Bronchial epithelial cell (primary cell): Measurements from ENCODE around the gene ROBO4. TPM values are rescaled to one million over a fixed set of nuclear protein-coding genes. Genes with fewer than 3 reads are reported as not detected.
A peak's percentile ranks its signal among the peaks of the same experiment; 100 is the strongest.

Experiments used
- DNase-seq: peaks from one replicate; pipeline ENCODE4 v3.0.0-alpha.2; 2010; ENCODE audit warnings: low read depth
- FAIRE-seq: peaks from 2 replicates; lab custom pipeline; 2011; peaks lifted over from hg19 to GRCh38; lab: Jason Lieb, UNC
- H3K27me3 ChIP-seq: 2 replicates; pipeline ENCODE4 v1.5.1; 2011; ENCODE audit warnings: low read length; ENCODE audit not compliant: control insufficient read depth, insufficient read depth
- H3K36me3 ChIP-seq: 2 replicates; pipeline ENCODE4 v1.5.1; 2011; ENCODE audit warnings: low read length; ENCODE audit not compliant: control insufficient read depth, insufficient read depth
- H3K4me3 ChIP-seq: 2 replicates; pipeline ENCODE4 v1.5.1; 2011; ENCODE audit warnings: mild to moderate bottlenecking, low read depth, low read length, control low read depth
- total RNA-seq: library from RNA; depleted of rRNA; stranded (reverse); fragments of >200 nt; gene quantifications from 2 replicates; pipeline ENCODE4 v1.2.1, GENCODE V29; 2014
- TF ChIP-seq, protein P1 (sequence below): IDR thresholded peaks from 2 replicates; pipeline ENCODE4 v1.5.1; 2011; ENCODE audit warnings: mild to moderate bottlenecking, moderate library complexity, low read length, control low read depth, inconsistent platforms; ENCODE audit not compliant: insufficient read depth, severe bottlenecking

Gene ROBO4
- total RNA-seq, 1 donor from 2014 or later, result not detected

DNA sequence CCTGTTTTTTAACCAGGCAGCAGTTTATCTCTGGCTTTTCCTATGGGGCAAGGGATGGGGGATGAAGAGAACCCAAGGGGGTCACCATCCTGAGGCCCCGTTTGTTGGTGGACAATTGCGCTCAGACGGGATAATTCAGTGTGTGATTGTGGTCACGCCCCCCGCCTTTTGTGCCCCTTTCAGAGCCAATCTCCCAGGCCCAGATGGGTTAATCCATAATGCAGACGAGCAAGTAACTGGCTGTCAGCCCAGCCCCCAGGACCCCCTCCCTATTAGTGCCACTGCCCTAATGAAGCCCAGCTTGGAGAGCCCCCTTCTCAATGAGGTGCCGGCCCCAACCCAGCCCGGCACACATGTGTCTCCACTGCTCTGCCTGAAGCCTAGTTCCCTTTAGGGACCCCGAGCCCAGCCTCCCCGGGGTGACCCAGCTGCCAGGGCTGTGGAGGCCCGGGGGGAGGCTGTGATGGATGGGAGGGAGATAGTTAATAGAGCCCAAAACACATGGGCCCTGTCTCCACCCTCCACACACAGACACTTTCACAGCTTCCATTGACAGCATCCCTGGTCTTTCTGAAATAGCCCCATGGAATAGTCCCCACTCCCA, 51.5 kb downstream of the ROBO4 start:
- H3K4me3 ChIP-seq, result no peak overlapping the region
- no peaks in the 10 kb centered on the region for H3K36me3 ChIP-seq
- DNase-seq, result no peak
- TF ChIP-seq, protein P1, sequence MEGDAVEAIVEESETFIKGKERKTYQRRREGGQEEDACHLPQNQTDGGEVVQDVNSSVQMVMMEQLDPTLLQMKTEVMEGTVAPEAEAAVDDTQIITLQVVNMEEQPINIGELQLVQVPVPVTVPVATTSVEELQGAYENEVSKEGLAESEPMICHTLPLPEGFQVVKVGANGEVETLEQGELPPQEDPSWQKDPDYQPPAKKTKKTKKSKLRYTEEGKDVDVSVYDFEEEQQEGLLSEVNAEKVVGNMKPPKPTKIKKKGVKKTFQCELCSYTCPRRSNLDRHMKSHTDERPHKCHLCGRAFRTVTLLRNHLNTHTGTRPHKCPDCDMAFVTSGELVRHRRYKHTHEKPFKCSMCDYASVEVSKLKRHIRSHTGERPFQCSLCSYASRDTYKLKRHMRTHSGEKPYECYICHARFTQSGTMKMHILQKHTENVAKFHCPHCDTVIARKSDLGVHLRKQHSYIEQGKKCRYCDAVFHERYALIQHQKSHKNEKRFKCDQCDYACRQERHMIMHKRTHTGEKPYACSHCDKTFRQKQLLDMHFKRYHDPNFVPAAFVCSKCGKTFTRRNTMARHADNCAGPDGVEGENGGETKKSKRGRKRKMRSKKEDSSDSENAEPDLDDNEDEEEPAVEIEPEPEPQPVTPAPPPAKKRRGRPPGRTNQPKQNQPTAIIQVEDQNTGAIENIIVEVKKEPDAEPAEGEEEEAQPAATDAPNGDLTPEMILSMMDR, result no peak
- H3K27me3 ChIP-seq, result peaks cover 56% of the 10 kb centered on the region
- no peak for FAIRE-seq

DNA sequence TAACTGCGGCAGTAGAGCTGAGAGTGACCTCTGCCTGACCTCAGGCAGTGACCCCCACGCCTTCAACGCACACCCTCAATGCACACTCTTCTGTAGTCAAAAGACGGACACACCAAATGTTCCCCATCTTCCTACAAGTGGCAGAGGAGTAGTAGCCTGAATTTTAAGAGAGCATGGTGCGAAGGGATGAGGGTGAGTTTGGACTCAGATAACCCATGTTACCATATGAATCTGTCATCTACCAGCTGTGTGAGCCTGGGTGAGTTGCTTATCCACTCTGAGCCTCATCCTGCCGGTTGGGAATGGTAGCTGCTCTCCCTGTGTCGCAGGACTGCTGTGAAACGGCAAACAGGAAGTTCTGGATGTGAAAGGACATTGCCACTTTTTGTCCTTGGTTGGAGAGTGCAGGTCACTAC, 53.0 kb downstream of the ROBO4 start:
- peaks cover 63% of the 10 kb centered on the region for H3K27me3 ChIP-seq
- DNase-seq, result no peak
- TF ChIP-seq, protein P1, result no peak

DNA sequence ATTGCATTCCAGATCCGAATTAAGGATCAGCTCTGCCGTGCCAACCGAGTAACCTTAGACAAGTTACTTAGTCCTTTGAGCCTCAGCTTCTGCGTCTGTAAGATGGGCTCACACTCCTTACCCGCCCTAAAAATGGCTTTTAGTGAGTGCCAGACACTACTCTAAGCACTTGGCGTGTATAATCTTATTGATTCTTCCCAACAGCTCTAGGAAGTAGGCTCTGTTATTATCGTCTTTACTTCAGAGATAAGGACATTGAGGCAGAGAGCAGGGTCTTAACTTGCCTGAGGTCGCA, 54.1 kb downstream of the ROBO4 start:
- TF ChIP-seq, protein P1, result no peak
- DNase-seq (no peak), FAIRE-seq (no peak)
- H3K27me3 ChIP-seq, result peaks cover 65% of the 10 kb centered on the region
- H3K36me3 ChIP-seq, result no peaks in the 10 kb centered on the region
- H3K4me3 ChIP-seq, result no peak overlapping the region

More for the DNA sequence above, 53.0 kb downstream of the ROBO4 start:
- peak; percentile 50 for FAIRE-seq
- Histone ChIP-seq H3K4me3 (no peak overlapping the region), H3K36me3 (no peaks in the 10 kb centered on the region)

DNA sequence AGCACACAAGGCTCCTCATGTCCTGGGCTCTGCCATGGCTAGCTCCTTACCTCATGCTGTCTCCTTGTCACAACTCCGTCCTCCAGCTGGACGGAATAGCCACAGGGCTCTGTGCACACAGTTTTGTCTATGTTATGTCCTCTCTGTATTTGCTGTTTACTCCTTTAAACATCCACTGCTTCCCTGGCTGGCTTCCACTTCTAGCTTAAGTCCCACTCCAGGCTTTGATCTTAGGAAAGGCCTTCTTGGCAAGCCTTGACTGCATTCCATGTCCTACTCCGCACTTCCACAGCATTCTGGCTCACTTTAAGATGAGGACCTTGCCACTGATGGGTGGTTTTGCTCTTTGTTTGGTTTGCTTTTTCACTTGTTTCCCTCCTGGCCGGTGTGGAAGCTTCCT, 55.4 kb downstream of the ROBO4 start:
- Histone ChIP-seq H3K4me3 (no peak overlapping the region), H3K36me3 (no peaks in the 10 kb centered on the region), H3K27me3 (peaks cover 66% of the 10 kb centered on the region)
- DNase-seq, result no peak
- TF ChIP-seq, protein P1, result no peak
- FAIRE-seq, result peak; percentile 55

DNA sequence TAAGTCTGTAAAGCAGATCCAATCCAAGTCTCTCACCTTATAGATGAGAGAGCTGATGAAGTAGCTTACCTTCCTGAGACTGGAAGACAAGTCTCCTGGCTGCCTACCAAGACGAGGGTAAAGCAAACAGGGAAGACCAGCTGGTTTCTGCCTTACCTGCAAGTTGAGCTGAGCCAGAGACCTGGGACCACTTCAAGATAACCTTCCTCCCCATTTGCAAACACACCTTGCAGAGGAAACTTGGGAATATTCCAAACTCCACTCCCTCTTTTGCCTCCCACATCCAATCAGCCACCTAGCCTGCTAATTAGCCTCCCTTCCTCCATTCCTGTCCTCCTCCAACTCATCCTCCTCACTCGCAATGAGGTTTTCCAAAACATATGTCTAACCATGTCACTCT, 55.8 kb downstream of the ROBO4 start:
- Histone ChIP-seq H3K27me3 (peaks cover 63% of the 10 kb centered on the region), H3K36me3 (no peaks in the 10 kb centered on the region), H3K4me3 (no peak overlapping the region)
- TF ChIP-seq, protein P1, result no peak
- DNase-seq (no peak), FAIRE-seq (no peak)

- TF ChIP-seq, protein P1, result no peak
- DNase-seq, result peak; percentile 64
- no peaks in the 10 kb centered on the region for H3K36me3 ChIP-seq
- H3K4me3 ChIP-seq, result no peak overlapping the region
- no peak for FAIRE-seq
- peaks cover 59% of the 10 kb centered on the region for H3K27me3 ChIP-seq
Measured at GRCh38 chr11:124841201-124841600, 56.5 kb downstream of the ROBO4 start.
